Common myeloid progenitor, CD34-positive (primary cell): Measurements from ENCODE around the gene PVR.

ENCODE experiments used
- CTCF ChIA-PET: fragments of 350-600 bp; sonication (Branson Sonifier 250); formaldehyde crosslinking; loops from one replicate; lab custom pipeline; 2021; ENCODE audit warnings: antibody characterized with exemption; lab: Charles Lee
- POLR2A ChIA-PET: fragments of 350-600 bp; sonication (Branson Sonifier 250); formaldehyde crosslinking; loops from one replicate; lab custom pipeline; 2021; ENCODE audit warnings: antibody characterized with exemption; lab: Charles Lee
- DNase-seq, 3 donors: peaks; one replicate each; pipeline versions ENCODE4 v3.0.0 to v3.0.0-alpha.2; 2013
- H3K27ac ChIP-seq, 2 experiments: 1 replicate in 1 of 2; 2 replicates in 1 of 2; pipeline ENCODE4 v1.7.0; 2013; ENCODE audit warnings: inconsistent platforms in 2 of 2, low read length in 2 of 2, mild to moderate bottlenecking in 2 of 2, low read depth in 1 of 2, moderate library complexity in 1 of 2; ENCODE audit not compliant: severe bottlenecking in 2 of 2, insufficient read depth in 1 of 2, poor library complexity in 1 of 2
- H3K27me3 ChIP-seq, 5 experiments: replicated peaks in 2 of 5; 1 replicate in 3 of 5; 2 replicates in 2 of 5; pipeline versions ENCODE4 v1.6.1 to v1.7.0; 2013; ENCODE audit warnings: low read length in 4 of 5, mild to moderate bottlenecking in 2 of 5, moderate library complexity in 2 of 5, inconsistent platforms in 1 of 5; ENCODE audit not compliant: insufficient read depth in 5 of 5, control insufficient read depth in 4 of 5
- H3K36me3 ChIP-seq, 4 experiments: 1 replicate in 2 of 4; 2 replicates in 2 of 4; pipeline versions ENCODE4 v1.6.1 to v1.7.0; 2013; ENCODE audit warnings: low read length in 3 of 4, control low read depth in 1 of 4, mild to moderate bottlenecking in 1 of 4; ENCODE audit not compliant: control insufficient read depth in 4 of 4, insufficient read depth in 4 of 4
- H3K4me1 ChIP-seq, 4 experiments: 1 replicate in 3 of 4; 2 replicates in 1 of 4; pipeline versions ENCODE4 v1.6.1 to v1.7.1; 2013; ENCODE audit warnings: low read length in 3 of 4, mild to moderate bottlenecking in 3 of 4, control low read depth in 1 of 4, inconsistent platforms in 1 of 4, moderate library complexity in 1 of 4; ENCODE audit not compliant: control insufficient read depth in 4 of 4, insufficient read depth in 4 of 4; ENCODE audit errors: control extremely low read depth in 1 of 4
- H3K4me3 ChIP-seq, 7 experiments: 1 replicate in 4 of 7; 2 replicates in 3 of 7; pipeline versions ENCODE4 v1.5.1 to v1.7.0; 2013; ENCODE audit warnings: mild to moderate bottlenecking in 7 of 7, low read length in 6 of 7, moderate library complexity in 6 of 7, inconsistent platforms in 2 of 7, low read depth in 2 of 7, control low read depth in 1 of 7; ENCODE audit not compliant: insufficient read depth in 4 of 7, control insufficient read depth in 1 of 7; ENCODE audit errors: extremely low read depth in 1 of 7
- H3K9me3 ChIP-seq, 5 experiments: 1 replicate in 4 of 5; 2 replicates in 1 of 5; pipeline versions ENCODE4 v1.6.1 to v1.7.1; 2013; ENCODE audit warnings: low read length in 4 of 5, mild to moderate bottlenecking in 2 of 5, inconsistent platforms in 1 of 5, low read depth in 1 of 5, moderate library complexity in 1 of 5; ENCODE audit not compliant: control insufficient read depth in 4 of 5, insufficient read depth in 2 of 5; ENCODE audit errors: control extremely low read depth in 1 of 5
- WGBS: methylation state at CpG from one replicate; pipeline ENCODE4 v1.1.5; 2013; ENCODE audit not compliant: insufficient coverage; 5-methylcytosine and 5-hydroxymethylcytosine counted together

Gene PVR

DNA sequence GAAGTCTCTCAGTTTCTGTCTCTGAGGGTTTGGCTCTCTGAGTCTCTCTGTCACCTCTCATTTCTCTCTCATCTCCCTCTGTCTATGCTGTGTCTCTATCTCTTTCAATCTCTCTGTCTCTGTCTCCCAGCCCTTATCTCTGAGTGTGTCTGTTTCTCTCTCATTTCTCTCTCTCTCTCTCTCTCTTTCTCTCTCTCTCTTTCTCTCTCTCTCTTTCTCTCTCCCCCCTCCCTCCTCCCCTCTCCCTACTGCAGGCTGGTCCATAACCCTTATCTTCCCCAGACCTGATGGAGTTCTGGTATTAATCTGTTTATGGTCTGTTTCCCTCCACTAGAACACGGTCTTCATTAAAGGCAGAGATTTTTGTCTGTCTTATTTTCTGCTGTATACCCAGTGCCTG, 1.3 kb upstream of the PVR start:
- POLR2A ChIA-PET, result no interaction called here
- no peaks in the 10 kb centered on the region for H3K9me3 ChIP-seq
- no peak overlapping the region for H3K4me3 ChIP-seq
- no peak overlapping the region for H3K27ac ChIP-seq
- H3K36me3 ChIP-seq, result peaks cover 0 to 5% (median 3%) of the 10 kb centered on the region in 4 experiments
- no peaks in the 10 kb centered on the region for H3K27me3 ChIP-seq
- CTCF ChIA-PET, result interaction anchor here (1.0 to 1.8 kb wide), 2 partner anchors 14 to 81 kb away, joined by 3 to 6 read pairs; no protein-coding TSS in a partner anchor
- WGBS, result no CpG with 5 or more reads among the region's 1 CpG
- DNase-seq, result peak in 1 of 3 donors; percentile 21
- peaks cover 0 to 12% (median 8%) of the 10 kb centered on the region in 4 experiments for H3K4me1 ChIP-seq

DNA sequence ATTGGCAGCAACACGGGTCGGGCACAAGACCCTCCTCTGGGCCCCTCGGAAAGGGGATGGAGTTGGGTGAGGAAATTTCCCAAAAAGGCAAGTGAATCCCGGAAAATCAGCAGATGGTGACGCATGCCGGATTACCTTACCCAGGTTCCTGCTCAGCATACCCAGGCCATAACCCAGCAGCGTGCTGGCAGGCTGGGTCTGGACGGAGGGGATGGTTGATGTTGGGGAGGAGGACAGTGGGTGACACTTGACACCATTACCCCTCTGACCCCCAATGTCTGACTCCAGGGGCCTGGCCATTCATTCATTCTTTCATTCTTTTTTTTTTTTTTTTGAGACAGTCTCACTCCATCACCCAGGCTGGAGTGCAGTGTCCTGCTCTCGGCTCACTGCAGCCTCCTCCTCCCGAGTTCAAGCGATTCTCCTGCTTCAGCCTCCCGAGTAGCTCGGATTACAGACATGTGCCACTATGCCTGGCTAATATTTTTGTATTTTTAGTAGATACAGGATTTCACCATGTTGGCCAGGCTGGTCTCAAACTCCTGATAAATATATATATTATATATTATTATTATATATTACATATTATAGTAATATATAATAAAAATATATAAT, 799 bp downstream of the PVR start:
- POLR2A ChIA-PET, result no interaction called here
- peaks cover 0 to 12% (median 8%) of the 10 kb centered on the region in 4 experiments for H3K4me1 ChIP-seq
- CTCF ChIA-PET, result interaction anchor here (0.8 to 1.8 kb wide), 3 partner anchors 10 to 12 kb away, joined by 3 to 6 read pairs (median 4); no protein-coding TSS in a partner anchor
- peak overlapping the region; percentile 60 to 87 (median 76) for H3K4me3 ChIP-seq
- 0% methylated on average over 6 of the region's 13 CpGs for WGBS
- peak in 1 of 3 donors; percentile 42 for DNase-seq
- peak overlapping the region in 1 of 2 experiments; percentile 14 for H3K27ac ChIP-seq
- no peaks in the 10 kb centered on the region for H3K27me3 ChIP-seq
- H3K36me3 ChIP-seq, result peaks cover 5 to 24% (median 10%) of the 10 kb centered on the region in 4 experiments
- H3K9me3 ChIP-seq, result no peaks in the 10 kb centered on the region

DNA sequence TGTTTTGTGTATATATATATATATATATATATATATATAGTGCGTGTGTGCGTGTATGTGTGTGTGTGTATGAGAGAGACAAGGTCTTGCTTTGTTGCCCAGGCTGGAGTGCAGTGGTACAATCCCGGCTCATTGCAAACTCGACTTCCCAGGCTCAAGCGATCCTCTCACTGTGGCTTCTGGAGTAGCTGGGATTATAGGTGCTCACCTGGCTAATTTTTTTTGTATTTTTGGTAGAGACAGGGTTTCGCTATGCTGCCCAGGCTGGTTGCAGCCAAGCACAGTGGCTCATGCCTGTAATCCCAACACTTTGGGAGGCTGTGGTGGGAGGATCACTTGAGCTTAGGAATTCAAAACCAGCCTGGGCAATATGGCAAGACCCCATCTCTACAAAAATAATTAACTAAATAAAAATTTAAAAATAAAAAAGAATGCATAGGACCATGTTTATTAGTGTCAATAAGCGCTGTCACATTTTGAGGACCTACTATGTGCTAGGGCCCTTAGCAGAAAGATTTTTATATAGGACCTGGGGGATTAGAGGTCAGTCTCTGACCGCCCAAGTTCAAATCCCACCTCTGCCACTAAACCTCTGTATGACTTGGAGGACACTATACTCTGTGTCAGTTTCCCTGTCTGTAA, 1.8 kb downstream of the PVR start:
- H3K27me3 ChIP-seq, result no peaks in the 10 kb centered on the region
- H3K4me1 ChIP-seq, result peaks cover 0 to 12% (median 8%) of the 10 kb centered on the region in 4 experiments
- DNase-seq, result no peak
- no peak overlapping the region for H3K4me3 ChIP-seq
- H3K27ac ChIP-seq, result no peak overlapping the region
- CTCF ChIA-PET, result no interaction called here
- peaks cover 6 to 34% (median 16%) of the 10 kb centered on the region in 4 experiments for H3K36me3 ChIP-seq
- H3K9me3 ChIP-seq, result no peaks in the 10 kb centered on the region
- POLR2A ChIA-PET, result no interaction called here
- WGBS, result 90% methylated on average over 2 of the region's 8 CpGs

DNA sequence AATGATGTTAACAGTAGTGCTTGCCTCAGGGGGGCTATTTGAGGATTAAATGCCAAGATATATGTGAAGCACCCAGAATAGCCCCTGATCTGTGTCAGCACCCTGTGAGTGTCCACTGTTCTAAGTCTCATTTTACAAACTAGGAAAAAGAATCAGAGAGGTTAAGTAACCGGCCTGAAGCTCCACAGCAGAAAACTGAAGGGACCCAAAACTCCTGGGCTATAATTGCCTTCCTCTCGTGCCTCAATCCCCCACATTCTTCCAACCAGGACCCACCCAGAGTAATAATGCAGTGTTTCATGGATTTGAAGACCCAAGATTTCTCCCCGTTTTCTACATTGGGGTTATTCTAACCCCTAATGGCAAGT, 2.3 kb downstream of the PVR start:
- peaks cover 0 to 12% (median 8%) of the 10 kb centered on the region in 4 experiments for H3K4me1 ChIP-seq
- DNase-seq, result no peak
- POLR2A ChIA-PET, result no interaction called here
- no peaks in the 10 kb centered on the region for H3K27me3 ChIP-seq
- WGBS, result 94% methylated on average over 2 of the region's 3 CpGs
- no peaks in the 10 kb centered on the region for H3K9me3 ChIP-seq
- H3K36me3 ChIP-seq, result peaks cover 8 to 38% (median 18%) of the 10 kb centered on the region in 4 experiments
- no peak overlapping the region for H3K4me3 ChIP-seq
- CTCF ChIA-PET, result interaction anchor here (3.1 kb wide), 1 partner anchor 11 kb away, joined by 13 read pairs; no protein-coding TSS in a partner anchor
- no peak overlapping the region for H3K27ac ChIP-seq

DNA sequence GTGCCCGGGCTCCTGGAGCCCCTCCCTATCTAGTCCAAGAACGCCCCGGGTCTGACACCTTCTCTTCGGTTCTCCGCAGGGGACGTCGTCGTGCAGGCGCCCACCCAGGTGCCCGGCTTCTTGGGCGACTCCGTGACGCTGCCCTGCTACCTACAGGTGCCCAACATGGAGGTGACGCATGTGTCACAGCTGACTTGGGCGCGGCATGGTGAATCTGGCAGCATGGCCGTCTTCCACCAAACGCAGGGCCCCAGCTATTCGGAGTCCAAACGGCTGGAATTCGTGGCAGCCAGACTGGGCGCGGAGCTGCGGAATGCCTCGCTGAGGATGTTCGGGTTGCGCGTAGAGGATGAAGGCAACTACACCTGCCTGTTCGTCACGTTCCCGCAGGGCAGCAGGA, 3.4 kb downstream of the PVR start:
- no peak overlapping the region for H3K4me3 ChIP-seq
- H3K27ac ChIP-seq, result no peak overlapping the region
- WGBS, result 98% methylated on average over 31 of the region's 31 CpGs
- H3K9me3 ChIP-seq, result no peaks in the 10 kb centered on the region
- H3K27me3 ChIP-seq, result no peaks in the 10 kb centered on the region
- H3K4me1 ChIP-seq, result peaks cover 0 to 12% (median 8%) of the 10 kb centered on the region in 4 experiments
- peaks cover 8 to 45% (median 27%) of the 10 kb centered on the region in 4 experiments for H3K36me3 ChIP-seq
- ChIA-PET POLR2A (no interaction called here), CTCF (interaction anchor here (3.1 kb wide), 1 partner anchor 10 kb away, joined by 13 read pairs; no protein-coding TSS in a partner anchor)
- DNase-seq, result no peak

DNA sequence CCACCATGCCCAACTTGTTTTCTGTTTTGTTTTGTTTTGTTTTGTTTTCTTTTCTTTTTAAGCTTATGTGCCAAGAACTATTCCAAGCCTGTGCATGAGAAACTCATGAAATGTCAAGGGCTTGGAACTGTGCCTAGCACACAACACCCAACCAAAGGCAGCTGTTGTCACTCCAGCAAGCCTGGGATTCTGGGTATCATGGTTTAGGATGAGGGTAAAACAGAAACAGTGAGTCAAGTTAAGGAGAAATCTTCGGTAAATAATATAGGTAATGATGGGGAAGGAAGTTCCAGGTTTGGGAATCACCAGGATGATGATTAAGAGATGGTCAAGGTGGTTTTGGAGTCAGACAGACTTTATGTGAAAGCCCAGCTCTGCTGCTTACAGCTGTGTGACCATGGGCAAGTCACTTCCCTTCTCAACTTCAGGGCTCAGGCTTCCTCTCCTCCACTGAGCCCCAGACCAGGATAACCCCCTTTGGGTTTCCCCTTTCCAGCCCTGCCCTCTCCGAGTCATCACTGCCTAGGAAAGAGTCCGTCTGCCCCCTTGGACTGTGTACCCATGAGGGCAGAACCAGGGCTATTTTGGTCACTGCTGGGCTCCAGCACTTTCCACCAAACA, 5.0 kb downstream of the PVR start:
- Histone ChIP-seq H3K27ac (no peak overlapping the region), H3K36me3 (peaks cover 8 to 58% (median 36%) of the 10 kb centered on the region in 4 experiments), H3K9me3 (no peaks in the 10 kb centered on the region), H3K4me3 (no peak overlapping the region), H3K27me3 (no peaks in the 10 kb centered on the region), H3K4me1 (peaks cover 0 to 8% (median 3%) of the 10 kb centered on the region in 4 experiments)
- CTCF ChIA-PET, result interaction anchor here (0.9 to 3.1 kb wide), 4 partner anchors 8 to 75 kb away, joined by 3 to 13 read pairs (median 4); no protein-coding TSS in a partner anchor
- WGBS, result 100% methylated on average over 3 of the region's 3 CpGs
- no peak for DNase-seq
- POLR2A ChIA-PET, result no interaction called here
